Activated CD4-positive, alpha-beta T cell treated with anti-CD3 and anti-CD28 coated beads for 24 hours (primary cell): ENCODE data around the gene ACTA2.

ENCODE experiments used
- DNase-seq, 2 donors: peaks; one replicate each; pipeline ENCODE4 v3.0.0-alpha.2; 2020; ENCODE audit warnings: low read depth in 2 of 2

Gene ACTA2

GRCh38 chr10:88892222-88892967 is 60.2 kb downstream of the ACTA2 start:
- DNase-seq: no peak

GRCh38 chr10:88890681-88891381 is 61.7 kb downstream of the ACTA2 start:
- DNase-seq: no peak

- DNase-seq: no peak
Measured at GRCh38 chr10:88889559-88890337, 62.8 kb downstream of the ACTA2 start.

GRCh38 chr10:88888810-88889445 is 63.6 kb downstream of the ACTA2 start:
- no peak for DNase-seq

GRCh38 chr10:88886557-88886956 is 66.0 kb downstream of the ACTA2 start:
- DNase-seq: no peak
